ENCODE data around the gene ZNF639.

ZNF639 gene

DNA sequence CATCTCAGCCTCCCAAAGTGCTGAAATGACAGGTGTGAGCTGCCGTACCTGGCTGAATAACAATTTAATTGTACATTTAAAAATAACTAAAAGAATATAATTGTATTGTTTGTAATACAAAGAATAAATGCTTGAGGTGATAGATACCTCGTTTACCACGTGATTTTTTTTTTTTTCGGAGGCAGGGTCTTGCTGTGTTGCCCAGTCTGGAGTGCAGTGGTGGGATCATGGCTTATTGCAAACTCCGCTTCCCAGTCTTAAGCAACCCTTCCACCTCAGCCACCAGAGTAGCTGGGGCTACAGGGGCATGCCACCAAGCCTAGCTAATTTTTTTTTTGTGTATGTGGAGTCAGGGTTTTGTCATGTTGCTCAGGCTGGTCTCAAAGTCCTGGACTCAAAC is 40.5 kb downstream of the ZNF639 start:
- no peak overlapping the region for H3K4me3 ChIP-seq (ENCODE audit: low read depth, low read length)
- H3K9me3 ChIP-seq (ENCODE audit: control insufficient read depth, insufficient read depth, low read length), result no peaks in the 10 kb centered on the region
- no peaks in the 10 kb centered on the region for H3K27me3 ChIP-seq (ENCODE audit: control insufficient read depth, insufficient read depth, low read length)
- H3K36me3 ChIP-seq (ENCODE audit: control insufficient read depth, insufficient read depth, low read length), result peaks cover 7% of the 10 kb centered on the region
- no peaks in the 10 kb centered on the region for H3K4me1 ChIP-seq (ENCODE audit: control insufficient read depth, insufficient read depth, low read length)
- H3K9ac ChIP-seq (ENCODE audit: low read depth, low read length), result no peak overlapping the region

DNA sequence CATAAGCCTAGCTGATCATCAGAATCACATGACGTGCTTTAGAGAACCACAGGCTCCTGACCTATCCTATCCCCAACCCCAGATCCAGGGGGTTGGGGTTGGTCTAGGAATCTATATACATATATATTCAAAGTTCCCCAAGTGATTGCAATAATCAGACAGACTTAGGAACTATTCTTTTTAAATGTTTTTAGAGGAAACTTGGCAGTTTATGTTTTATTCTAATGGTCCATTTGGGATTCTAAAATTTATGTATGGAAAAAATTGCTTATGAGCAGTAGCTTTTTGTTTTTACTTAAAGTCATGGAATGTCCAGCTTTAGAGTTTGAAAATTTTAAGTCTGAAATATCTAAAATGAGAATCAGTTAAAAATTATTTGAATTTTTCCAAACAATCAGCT is 46.8 kb downstream of the ZNF639 start:
- Histone ChIP-seq H3K4me1 (ENCODE audit: control insufficient read depth, insufficient read depth, low read length) (no peaks in the 10 kb centered on the region), H3K9me3 (ENCODE audit: control insufficient read depth, insufficient read depth, low read length) (no peaks in the 10 kb centered on the region), H3K4me3 (ENCODE audit: low read depth, low read length) (no peak overlapping the region), H3K9ac (ENCODE audit: low read depth, low read length) (no peak overlapping the region), H3K36me3 (ENCODE audit: control insufficient read depth, insufficient read depth, low read length) (no peaks in the 10 kb centered on the region), H3K27me3 (ENCODE audit: control insufficient read depth, insufficient read depth, low read length) (no peaks in the 10 kb centered on the region)

GRCh38 chr3:179373938-179374337 is 51.1 kb downstream of the ZNF639 start:
- Histone ChIP-seq H3K9ac (ENCODE audit: low read depth, low read length) (no peak overlapping the region), H3K36me3 (ENCODE audit: control insufficient read depth, insufficient read depth, low read length) (no peaks in the 10 kb centered on the region), H3K27me3 (ENCODE audit: control insufficient read depth, insufficient read depth, low read length) (no peaks in the 10 kb centered on the region), H3K4me3 (ENCODE audit: low read depth, low read length) (no peak overlapping the region), H3K9me3 (ENCODE audit: control insufficient read depth, insufficient read depth, low read length) (no peaks in the 10 kb centered on the region), H3K4me1 (ENCODE audit: control insufficient read depth, insufficient read depth, low read length) (no peaks in the 10 kb centered on the region)

DNA sequence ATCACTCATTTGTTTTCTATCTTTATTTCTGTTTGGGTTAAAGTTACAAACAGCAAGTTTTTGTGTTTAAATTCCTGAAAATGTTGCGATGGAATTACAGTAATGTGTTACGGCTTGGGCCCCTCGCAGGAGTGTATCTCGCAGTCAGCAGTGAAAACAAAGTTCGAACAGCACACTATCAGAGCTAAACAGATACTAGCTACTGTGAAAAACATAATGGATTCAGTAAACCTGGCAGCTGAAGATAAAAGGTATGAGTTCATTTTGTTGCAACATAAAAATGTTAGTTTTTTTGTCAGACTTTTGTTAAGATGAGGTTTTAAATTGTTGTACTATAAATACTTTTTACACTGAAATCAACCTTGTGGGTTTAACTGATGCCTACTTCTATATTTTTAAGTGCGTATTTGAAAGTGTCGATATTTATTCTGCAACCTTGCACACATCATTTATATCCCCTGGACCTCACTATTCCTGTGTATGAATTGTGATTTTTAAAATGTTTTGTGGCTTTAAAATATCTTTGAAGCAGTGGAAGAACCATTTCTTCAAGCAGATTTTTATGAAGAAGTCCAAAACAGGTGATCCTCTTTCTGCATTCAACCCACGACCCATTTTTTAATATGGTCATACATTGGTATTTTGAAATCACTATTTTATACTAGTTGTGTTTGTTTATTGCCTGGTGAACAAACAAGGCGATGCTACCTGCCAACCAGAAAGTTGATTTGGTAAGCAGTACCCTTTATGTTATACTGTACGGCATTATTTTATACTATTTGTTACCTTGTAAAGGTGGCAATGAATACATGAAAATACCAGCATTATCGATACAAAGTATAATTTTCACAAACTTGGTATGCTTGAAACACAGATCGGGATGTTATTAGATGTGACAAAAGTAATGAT is 52.5 kb downstream of the ZNF639 start:
- Histone ChIP-seq H3K9me3 (ENCODE audit: control insufficient read depth, insufficient read depth, low read length) (no peaks in the 10 kb centered on the region), H3K36me3 (ENCODE audit: control insufficient read depth, insufficient read depth, low read length) (no peaks in the 10 kb centered on the region), H3K4me1 (ENCODE audit: control insufficient read depth, insufficient read depth, low read length) (no peaks in the 10 kb centered on the region), H3K27me3 (ENCODE audit: control insufficient read depth, insufficient read depth, low read length) (no peaks in the 10 kb centered on the region), H3K4me3 (ENCODE audit: low read depth, low read length) (no peak overlapping the region), H3K9ac (ENCODE audit: low read depth, low read length) (no peak overlapping the region)

DNA sequence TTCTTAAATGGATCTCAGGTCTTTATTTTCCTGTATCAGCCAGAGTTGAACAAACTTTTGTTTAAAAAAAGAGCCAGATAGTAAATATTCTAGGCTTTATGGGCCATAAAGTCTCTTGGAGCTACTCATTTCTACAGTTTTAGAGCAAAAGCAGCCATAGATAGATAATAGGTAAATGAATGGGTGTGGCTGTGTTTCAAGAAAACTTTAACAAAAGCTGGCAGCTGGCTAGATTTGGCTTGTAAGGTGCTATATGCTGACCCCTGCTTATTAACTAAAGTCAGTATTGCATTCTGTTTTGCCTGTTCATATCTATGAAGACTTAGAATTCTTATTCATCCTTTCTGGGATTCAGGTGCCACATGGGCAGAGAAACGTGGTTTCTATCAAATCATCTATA is 53.6 kb downstream of the ZNF639 start:
- no peaks in the 10 kb centered on the region for H3K9me3 ChIP-seq (ENCODE audit: control insufficient read depth, insufficient read depth, low read length)
- H3K36me3 ChIP-seq (ENCODE audit: control insufficient read depth, insufficient read depth, low read length), result no peaks in the 10 kb centered on the region
- H3K9ac ChIP-seq (ENCODE audit: low read depth, low read length), result no peak overlapping the region
- no peak overlapping the region for H3K4me3 ChIP-seq (ENCODE audit: low read depth, low read length)
- no peaks in the 10 kb centered on the region for H3K27me3 ChIP-seq (ENCODE audit: control insufficient read depth, insufficient read depth, low read length)
- H3K4me1 ChIP-seq (ENCODE audit: control insufficient read depth, insufficient read depth, low read length), result no peaks in the 10 kb centered on the region
